Measurements from ENCODE around the gene PHF23. TPM values are rescaled to one million over a fixed set of nuclear protein-coding genes. Genes with fewer than 3 reads are reported as not detected.

PHF23 gene
- total RNA-seq, 1 experiment from 2014 or later = 30.3 TPM

- no peaks in the 10 kb centered on the region for H3K9me3 ChIP-seq (replicated peaks)
- no peak overlapping the region for H3K27ac ChIP-seq
- H3K27me3 ChIP-seq (replicated peaks) = peaks cover 13% of the 10 kb centered on the region; the same call in 1 of the 2 replicates
- DNase-seq (ENCODE audit: low read depth in 1 of 2, low spot score in 2 of 2) = no peak
- H3K4me3 ChIP-seq = no peak overlapping the region
- H3K4me1 ChIP-seq (replicated peaks) = peaks cover 26% of the 10 kb centered on the region
- peaks cover 6% of the 10 kb centered on the region for H3K36me3 ChIP-seq
Measured at GRCh38 chr17:7262935-7263800, 23.9 kb upstream of the PHF23 start.

GRCh38 chr17:7262192-7262934 is 23.1 kb upstream of the PHF23 start, which contains the start of gene CLDN7:
TSS of gene CLDN7 (minus strand) at chr17:7262478. CDS start at chr17:7262043, 435 bp downstream.
- Histone ChIP-seq H3K9me3 (replicated peaks) (no peaks in the 10 kb centered on the region), H3K4me1 (replicated peaks) (peaks cover 26% of the 10 kb centered on the region), H3K27me3 (replicated peaks) (peaks cover 13% of the 10 kb centered on the region; the same call in 1 of the 2 replicates), H3K4me3 (no peak within 1 kb of the TSS), H3K27ac (no peak within 1 kb of the TSS), H3K36me3 (peaks cover 13% of the 10 kb centered on the region)
- no peak for DNase-seq (ENCODE audit: low read depth in 1 of 2, low spot score in 2 of 2)

GRCh38 chr17:7261379-7262191 is 22.3 kb upstream of the PHF23 start:
- Histone ChIP-seq H3K27ac (no peak overlapping the region), H3K27me3 (replicated peaks) (peaks cover 13% of the 10 kb centered on the region; the same call in 1 of the 2 replicates), H3K9me3 (replicated peaks) (no peaks in the 10 kb centered on the region), H3K4me3 (no peak overlapping the region), H3K4me1 (replicated peaks) (peaks cover 26% of the 10 kb centered on the region), H3K36me3 (peaks cover 19% of the 10 kb centered on the region)
- no peak for DNase-seq (ENCODE audit: low read depth in 1 of 2, low spot score in 2 of 2)

GRCh38 chr17:7260651-7261378 is 21.6 kb upstream of the PHF23 start:
- no peak overlapping the region for H3K4me3 ChIP-seq
- no peak overlapping the region for H3K27ac ChIP-seq
- no peak for DNase-seq (ENCODE audit: low read depth in 1 of 2, low spot score in 2 of 2)
- peaks cover 23% of the 10 kb centered on the region for H3K4me1 ChIP-seq (replicated peaks)
- peaks cover 26% of the 10 kb centered on the region for H3K36me3 ChIP-seq
- no peaks in the 10 kb centered on the region for H3K9me3 ChIP-seq (replicated peaks)
- H3K27me3 ChIP-seq (replicated peaks) = peaks cover 13% of the 10 kb centered on the region; the same call in 1 of the 2 replicates

- Histone ChIP-seq H3K4me1 (replicated peaks) (peaks cover 18% of the 10 kb centered on the region), H3K4me3 (no peak overlapping the region), H3K27me3 (replicated peaks) (peaks cover 13% of the 10 kb centered on the region; the same call in 1 of the 2 replicates), H3K9me3 (replicated peaks) (no peaks in the 10 kb centered on the region), H3K27ac (no peak overlapping the region), H3K36me3 (peaks cover 31% of the 10 kb centered on the region)
- no peak for DNase-seq (ENCODE audit: low read depth in 1 of 2, low spot score in 2 of 2)
Measured at GRCh38 chr17:7260151-7260550, 20.9 kb upstream of the PHF23 start.

GRCh38 chr17:7259555-7259889 is 20.3 kb upstream of the PHF23 start:
- DNase-seq (ENCODE audit: low read depth in 1 of 2, low spot score in 2 of 2) = no peak
- Histone ChIP-seq H3K4me1 (replicated peaks) (peaks cover 13% of the 10 kb centered on the region), H3K36me3 (peaks cover 35% of the 10 kb centered on the region), H3K4me3 (no peak overlapping the region), H3K27ac (no peak overlapping the region), H3K9me3 (replicated peaks) (no peaks in the 10 kb centered on the region), H3K27me3 (replicated peaks) (peaks cover 13% of the 10 kb centered on the region; the same call in 1 of the 2 replicates)

GRCh38 chr17:7258731-7259554 is 19.7 kb upstream of the PHF23 start:
- Histone ChIP-seq H3K4me1 (replicated peaks) (peaks cover 8% of the 10 kb centered on the region; the same call in 1 of the 2 replicates), H3K4me3 (no peak overlapping the region), H3K36me3 (peaks cover 41% of the 10 kb centered on the region), H3K27ac (no peak overlapping the region), H3K27me3 (replicated peaks) (peaks cover 13% of the 10 kb centered on the region; the same call in 1 of the 2 replicates), H3K9me3 (replicated peaks) (no peaks in the 10 kb centered on the region)
- DNase-seq (ENCODE audit: low read depth in 1 of 2, low spot score in 2 of 2) = no peak

GRCh38 chr17:7256766-7257456 is 17.7 kb upstream of the PHF23 start:
- H3K27ac ChIP-seq = no peak overlapping the region
- no peak for DNase-seq (ENCODE audit: low read depth in 1 of 2, low spot score in 2 of 2)
- H3K36me3 ChIP-seq = peaks cover 54% of the 10 kb centered on the region
- no peak overlapping the region for H3K4me3 ChIP-seq
- H3K4me1 ChIP-seq (replicated peaks) = peaks cover 6% of the 10 kb centered on the region; the same call in 1 of the 2 replicates
- H3K27me3 ChIP-seq (replicated peaks) = peaks cover 3% of the 10 kb centered on the region; the same call in 1 of the 2 replicates
- no peaks in the 10 kb centered on the region for H3K9me3 ChIP-seq (replicated peaks)

GRCh38 chr17:7254511-7254910 is 15.3 kb upstream of the PHF23 start:
- no peak for DNase-seq (ENCODE audit: low read depth in 1 of 2, low spot score in 2 of 2)
- H3K9me3 ChIP-seq (replicated peaks) = no peaks in the 10 kb centered on the region
- H3K36me3 ChIP-seq = peaks cover 54% of the 10 kb centered on the region
- H3K4me3 ChIP-seq = no peak overlapping the region
- H3K4me1 ChIP-seq (replicated peaks) = peaks cover 17% of the 10 kb centered on the region
- H3K27ac ChIP-seq = no peak overlapping the region
- H3K27me3 ChIP-seq (replicated peaks) = no peaks in the 10 kb centered on the region

GRCh38 chr17:7253082-7253481 is 13.8 kb upstream of the PHF23 start:
- Histone ChIP-seq H3K4me1 (replicated peaks) (peaks cover 17% of the 10 kb centered on the region), H3K9me3 (replicated peaks) (no peaks in the 10 kb centered on the region), H3K36me3 (peaks cover 52% of the 10 kb centered on the region), H3K27me3 (replicated peaks) (no peaks in the 10 kb centered on the region), H3K4me3 (peak overlapping the region; percentile 91), H3K27ac (no peak overlapping the region)
- no peak for DNase-seq (ENCODE audit: low read depth in 1 of 2, low spot score in 2 of 2)

GRCh38 chr17:7252176-7253043 is 13.2 kb upstream of the PHF23 start, which contains the start of gene ELP5:
TSS of gene ELP5 (plus strand) at chr17:7252215. CDS start at chr17:7252551, 336 bp downstream.
- H3K4me1 ChIP-seq (replicated peaks) = peaks cover 17% of the 10 kb centered on the region

More at GRCh38 chr17:7252176-7253043, 13.2 kb upstream of the PHF23 start, which contains the start of gene ELP5:
- peak in 1 of 2 experiments; percentile 95 for DNase-seq (ENCODE audit: low read depth in 1 of 2, low spot score in 2 of 2)
- H3K36me3 ChIP-seq = peaks cover 45% of the 10 kb centered on the region
- no peaks in the 10 kb centered on the region for H3K9me3 ChIP-seq (replicated peaks)
- H3K4me3 ChIP-seq = peak within 1 kb of the TSS; percentile 91
- H3K27me3 ChIP-seq (replicated peaks) = no peaks in the 10 kb centered on the region
- peak within 1 kb of the TSS; percentile 98 for H3K27ac ChIP-seq

Measured in SJSA1 (cell line).